ENCODE results near the gene GABBR2. TPM values are rescaled to one million over a fixed set of nuclear protein-coding genes. Genes with fewer than 3 reads are reported as not detected.

GABBR2 gene
- total RNA-seq, 1 donor from 2014 or later: not detected

- no peak overlapping the region for H3K4me3 Mint-ChIP-seq (ENCODE audit: unreplicated experiment)
- no peak for DNase-seq (ENCODE audit: extremely low spot score, unreplicated experiment)
- no peaks in the 10 kb centered on the region for H3K4me1 Mint-ChIP-seq (ENCODE audit: unreplicated experiment)
- no peaks in the 10 kb centered on the region for H3K9me3 Mint-ChIP-seq (ENCODE audit: unreplicated experiment)
- H3K27me3 Mint-ChIP-seq (ENCODE audit: unreplicated experiment): peaks cover 10% of the 10 kb centered on the region
- TF ChIP-seq CTCF (IDR thresholded peaks at IDR 0.05): no peak
- no peak overlapping the region for H3K27ac Mint-ChIP-seq (ENCODE audit: unreplicated experiment)
- no peaks in the 10 kb centered on the region for H3K36me3 Mint-ChIP-seq (ENCODE audit: unreplicated experiment)
Observed at GRCh38 chr9:98576859-98577258, 131.9 kb downstream of the GABBR2 start.

- TF ChIP-seq CTCF (IDR thresholded peaks at IDR 0.05): no peak
- H3K4me1 Mint-ChIP-seq (ENCODE audit: unreplicated experiment): no peaks in the 10 kb centered on the region
- DNase-seq (ENCODE audit: extremely low spot score, unreplicated experiment): no peak
- peaks cover 10% of the 10 kb centered on the region for H3K27me3 Mint-ChIP-seq (ENCODE audit: unreplicated experiment)
- no peaks in the 10 kb centered on the region for H3K36me3 Mint-ChIP-seq (ENCODE audit: unreplicated experiment)
- H3K4me3 Mint-ChIP-seq (ENCODE audit: unreplicated experiment): no peak overlapping the region
- no peak overlapping the region for H3K27ac Mint-ChIP-seq (ENCODE audit: unreplicated experiment)
- H3K9me3 Mint-ChIP-seq (ENCODE audit: unreplicated experiment): no peaks in the 10 kb centered on the region
Observed at GRCh38 chr9:98576354-98576753, 132.4 kb downstream of the GABBR2 start.

GRCh38 chr9:98575379-98576346 lies 133.1 kb downstream of the GABBR2 start:
- no peaks in the 10 kb centered on the region for H3K9me3 Mint-ChIP-seq (ENCODE audit: unreplicated experiment)
- no peak overlapping the region for H3K27ac Mint-ChIP-seq (ENCODE audit: unreplicated experiment)
- no peak overlapping the region for H3K4me3 Mint-ChIP-seq (ENCODE audit: unreplicated experiment)
- TF ChIP-seq CTCF (IDR thresholded peaks at IDR 0.05): no peak
- DNase-seq (ENCODE audit: extremely low spot score, unreplicated experiment): no peak
- H3K27me3 Mint-ChIP-seq (ENCODE audit: unreplicated experiment): peaks cover 5% of the 10 kb centered on the region
- no peaks in the 10 kb centered on the region for H3K4me1 Mint-ChIP-seq (ENCODE audit: unreplicated experiment)
- no peaks in the 10 kb centered on the region for H3K36me3 Mint-ChIP-seq (ENCODE audit: unreplicated experiment)

- no peak for TF ChIP-seq CTCF (IDR thresholded peaks at IDR 0.05)
Observed at GRCh38 chr9:98573749-98574278, 134.9 kb downstream of the GABBR2 start.

GRCh38 chr9:98572796-98573195 lies 135.9 kb downstream of the GABBR2 start:
- Mint-ChIP-seq H3K27me3 (ENCODE audit: unreplicated experiment) (peaks cover 3% of the 10 kb centered on the region), H3K27ac (ENCODE audit: unreplicated experiment) (no peak overlapping the region), H3K9me3 (ENCODE audit: unreplicated experiment) (no peaks in the 10 kb centered on the region), H3K4me3 (ENCODE audit: unreplicated experiment) (no peak overlapping the region), H3K36me3 (ENCODE audit: unreplicated experiment) (no peaks in the 10 kb centered on the region), H3K4me1 (ENCODE audit: unreplicated experiment) (no peaks in the 10 kb centered on the region)
- TF ChIP-seq CTCF (IDR thresholded peaks at IDR 0.05): no peak
- DNase-seq (ENCODE audit: extremely low spot score, unreplicated experiment): no peak

More at GRCh38 chr9:98573749-98574278, 134.9 kb downstream of the GABBR2 start:
- Mint-ChIP-seq H3K27me3 (ENCODE audit: unreplicated experiment) (peaks cover 3% of the 10 kb centered on the region), H3K4me3 (ENCODE audit: unreplicated experiment) (no peak overlapping the region), H3K4me1 (ENCODE audit: unreplicated experiment) (no peaks in the 10 kb centered on the region), H3K36me3 (ENCODE audit: unreplicated experiment) (no peaks in the 10 kb centered on the region), H3K27ac (ENCODE audit: unreplicated experiment) (no peak overlapping the region), H3K9me3 (ENCODE audit: unreplicated experiment) (no peaks in the 10 kb centered on the region)
- no peak for DNase-seq (ENCODE audit: extremely low spot score, unreplicated experiment)
